Measurements from ENCODE around the gene MAGI1. TPM values are rescaled to one million over a fixed set of nuclear protein-coding genes. Genes with fewer than 3 reads are reported as not detected.

Gene MAGI1
- total and polyA plus RNA-seq, 2 donors (not counting 1 experiment from before 2014, with no cell fraction given) = 15.7 to 23.7 TPM

- Histone ChIP-seq H3K27ac (ENCODE audit: insufficient read depth, low read length) (no peak overlapping the region), H2AFZ (ENCODE audit: low read length) (no peak overlapping the region), H3K4me2 (ENCODE audit: extremely low read depth, insufficient read depth, low read length) (no peak overlapping the region), H3K9ac (ENCODE audit: insufficient read depth, low read length) (no peak overlapping the region), H3K79me2 (ENCODE audit: control insufficient read depth, insufficient read depth, low read length) (no peaks in the 10 kb centered on the region), H3K27me3 (ENCODE audit: control insufficient read depth, insufficient read depth, low read length) (no peaks in the 10 kb centered on the region), H4K20me1 (ENCODE audit: control insufficient read depth, extremely low read depth, insufficient read depth, low read length) (no peaks in the 10 kb centered on the region), H3K4me1 (ENCODE audit: control insufficient read depth, extremely low read depth, insufficient read depth, low read length) (no peaks in the 10 kb centered on the region), H3K36me3 (ENCODE audit: control insufficient read depth, insufficient read depth, low read length) (no peaks in the 10 kb centered on the region), H3K4me3 (replicated peaks in 1 of 4; ENCODE audit: control extremely low read depth in 1 of 4, insufficient read depth in 1 of 4, low read depth in 3 of 4, low read length in 4 of 4) (no peak overlapping the region), H3K9me3 (ENCODE audit: control insufficient read depth, insufficient read depth, low read depth, low read length) (no peaks in the 10 kb centered on the region)
- DNase-seq (ENCODE audit: low read depth in 2 of 2) = peak in 1 of 2 donors; percentile 39
- TF ChIP-seq EZH2 (IDR thresholded peaks at IDR 0.05; ENCODE audit: low read length, missing control alignments) (no peak), CTCF (conservative IDR thresholded peaks at IDR 0.05 in 1 of 2, IDR thresholded peaks at IDR 0.05 in 1 of 2; ENCODE audit: low read depth in 1 of 2, low read length in 2 of 2) (peak; percentile 44 to 59)
Observed at GRCh38 chr3:65425880-65426279, 612.8 kb downstream of the MAGI1 start.

- no peak for DNase-seq (ENCODE audit: low read depth in 2 of 2)
- H3K4me3 ChIP-seq (replicated peaks in 1 of 4; ENCODE audit: control extremely low read depth in 1 of 4, insufficient read depth in 1 of 4, low read depth in 3 of 4, low read length in 4 of 4) = no peak overlapping the region
- H2AFZ ChIP-seq (ENCODE audit: low read length) = no peak overlapping the region
- no peak overlapping the region for H3K9ac ChIP-seq (ENCODE audit: insufficient read depth, low read length)
- H3K27me3 ChIP-seq (ENCODE audit: control insufficient read depth, insufficient read depth, low read length) = no peaks in the 10 kb centered on the region
- TF ChIP-seq EZH2 (IDR thresholded peaks at IDR 0.05; ENCODE audit: low read length, missing control alignments) (no peak), CTCF (conservative IDR thresholded peaks at IDR 0.05 in 1 of 2, IDR thresholded peaks at IDR 0.05 in 1 of 2; ENCODE audit: low read depth in 1 of 2, low read length in 2 of 2) (no peak)
- no peak overlapping the region for H3K4me2 ChIP-seq (ENCODE audit: extremely low read depth, insufficient read depth, low read length)
- no peaks in the 10 kb centered on the region for H3K36me3 ChIP-seq (ENCODE audit: control insufficient read depth, insufficient read depth, low read length)
- H3K4me1 ChIP-seq (ENCODE audit: control insufficient read depth, extremely low read depth, insufficient read depth, low read length) = no peaks in the 10 kb centered on the region
- no peak overlapping the region for H3K27ac ChIP-seq (ENCODE audit: insufficient read depth, low read length)
- no peaks in the 10 kb centered on the region for H3K79me2 ChIP-seq (ENCODE audit: control insufficient read depth, insufficient read depth, low read length)
- no peaks in the 10 kb centered on the region for H3K9me3 ChIP-seq (ENCODE audit: control insufficient read depth, insufficient read depth, low read depth, low read length)
- H4K20me1 ChIP-seq (ENCODE audit: control insufficient read depth, extremely low read depth, insufficient read depth, low read length) = no peaks in the 10 kb centered on the region
Observed at GRCh38 chr3:65422154-65422553, 616.6 kb downstream of the MAGI1 start.

- H3K27me3 ChIP-seq (ENCODE audit: control insufficient read depth, insufficient read depth, low read length) = no peaks in the 10 kb centered on the region
- no peaks in the 10 kb centered on the region for H3K9me3 ChIP-seq (ENCODE audit: control insufficient read depth, insufficient read depth, low read depth, low read length)
- H3K27ac ChIP-seq (ENCODE audit: insufficient read depth, low read length) = no peak overlapping the region
- H3K36me3 ChIP-seq (ENCODE audit: control insufficient read depth, insufficient read depth, low read length) = no peaks in the 10 kb centered on the region
- H3K4me1 ChIP-seq (ENCODE audit: control insufficient read depth, extremely low read depth, insufficient read depth, low read length) = no peaks in the 10 kb centered on the region
- no peaks in the 10 kb centered on the region for H4K20me1 ChIP-seq (ENCODE audit: control insufficient read depth, extremely low read depth, insufficient read depth, low read length)
- TF ChIP-seq CTCF (conservative IDR thresholded peaks at IDR 0.05 in 1 of 2, IDR thresholded peaks at IDR 0.05 in 1 of 2; ENCODE audit: low read depth in 1 of 2, low read length in 2 of 2) = no peak
- TF ChIP-seq EZH2 (IDR thresholded peaks at IDR 0.05; ENCODE audit: low read length, missing control alignments) = no peak
- H3K4me3 ChIP-seq (replicated peaks in 1 of 4; ENCODE audit: control extremely low read depth in 1 of 4, insufficient read depth in 1 of 4, low read depth in 3 of 4, low read length in 4 of 4) = no peak overlapping the region
- H3K79me2 ChIP-seq (ENCODE audit: control insufficient read depth, insufficient read depth, low read length) = no peaks in the 10 kb centered on the region
- peak in 1 of 2 donors; percentile 21 for DNase-seq (ENCODE audit: low read depth in 2 of 2)
- H2AFZ ChIP-seq (ENCODE audit: low read length) = no peak overlapping the region
- no peak overlapping the region for H3K4me2 ChIP-seq (ENCODE audit: extremely low read depth, insufficient read depth, low read length)
- H3K9ac ChIP-seq (ENCODE audit: insufficient read depth, low read length) = no peak overlapping the region
Observed at GRCh38 chr3:65419233-65419632, 619.5 kb downstream of the MAGI1 start.
